Nephron (organoid): ENCODE data around the gene CDC42BPG.

ENCODE experiments used
- H3K27ac Mint-ChIP-seq, 3 experiments: 2 replicates each; pipeline ENCODE4 v1.8.0; 2020; ENCODE audit warnings: mixed read lengths in 3 of 3, mild to moderate bottlenecking in 2 of 3, moderate library complexity in 1 of 3
- H3K27me3 Mint-ChIP-seq: 2 replicates; pipeline ENCODE4 v1.8.0; 2021; ENCODE audit warnings: low read depth, mild to moderate bottlenecking, moderate library complexity, mixed read lengths
- H3K36me3 Mint-ChIP-seq: 2 replicates; pipeline ENCODE4 v1.8.0; 2020; ENCODE audit warnings: low read depth, mixed read lengths
- H3K4me1 Mint-ChIP-seq: 2 replicates; pipeline ENCODE4 v1.8.0; 2020; ENCODE audit warnings: mixed read lengths
- H3K4me3 Mint-ChIP-seq, 3 experiments: 2 replicates each; pipeline ENCODE4 v1.8.0; 2020; ENCODE audit warnings: mild to moderate bottlenecking in 3 of 3, mixed read lengths in 3 of 3, moderate library complexity in 2 of 3
- H3K9me3 Mint-ChIP-seq: 2 replicates; pipeline ENCODE4 v1.8.0; 2020; ENCODE audit warnings: mixed read lengths
- TF ChIP-seq, protein P1 (sequence below), 3 experiments: fragments of 200-600 bp; sonication (generic); IDR thresholded peaks; one replicate each; pipeline ENCODE4 v1.5.0; 2021; ENCODE audit warnings: antibody characterized with exemption in 3 of 3; ENCODE audit not compliant: unreplicated experiment in 3 of 3

CDC42BPG gene

GRCh38 chr11:64803846-64804345 is 40.6 kb downstream of the CDC42BPG start:
- H3K27ac Mint-ChIP-seq: peak overlapping the region; percentile 70 to 87 (median 79)
- no peaks in the 10 kb centered on the region for H3K9me3 Mint-ChIP-seq
- H3K36me3 Mint-ChIP-seq: peaks cover 23% of the 10 kb centered on the region
- TF ChIP-seq, protein P1, sequence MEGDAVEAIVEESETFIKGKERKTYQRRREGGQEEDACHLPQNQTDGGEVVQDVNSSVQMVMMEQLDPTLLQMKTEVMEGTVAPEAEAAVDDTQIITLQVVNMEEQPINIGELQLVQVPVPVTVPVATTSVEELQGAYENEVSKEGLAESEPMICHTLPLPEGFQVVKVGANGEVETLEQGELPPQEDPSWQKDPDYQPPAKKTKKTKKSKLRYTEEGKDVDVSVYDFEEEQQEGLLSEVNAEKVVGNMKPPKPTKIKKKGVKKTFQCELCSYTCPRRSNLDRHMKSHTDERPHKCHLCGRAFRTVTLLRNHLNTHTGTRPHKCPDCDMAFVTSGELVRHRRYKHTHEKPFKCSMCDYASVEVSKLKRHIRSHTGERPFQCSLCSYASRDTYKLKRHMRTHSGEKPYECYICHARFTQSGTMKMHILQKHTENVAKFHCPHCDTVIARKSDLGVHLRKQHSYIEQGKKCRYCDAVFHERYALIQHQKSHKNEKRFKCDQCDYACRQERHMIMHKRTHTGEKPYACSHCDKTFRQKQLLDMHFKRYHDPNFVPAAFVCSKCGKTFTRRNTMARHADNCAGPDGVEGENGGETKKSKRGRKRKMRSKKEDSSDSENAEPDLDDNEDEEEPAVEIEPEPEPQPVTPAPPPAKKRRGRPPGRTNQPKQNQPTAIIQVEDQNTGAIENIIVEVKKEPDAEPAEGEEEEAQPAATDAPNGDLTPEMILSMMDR (IDR thresholded peaks at IDR 0.05; ENCODE audit: unreplicated experiment in 3 of 3): no peak
- peak overlapping the region; percentile 79 to 86 (median 84) for H3K4me3 Mint-ChIP-seq
- peaks cover 18% of the 10 kb centered on the region for H3K4me1 Mint-ChIP-seq
- no peaks in the 10 kb centered on the region for H3K27me3 Mint-ChIP-seq

GRCh38 chr11:64803158-64803845 is 41.2 kb downstream of the CDC42BPG start, which contains the start of gene MAP4K2:
Gene MAP4K2 (minus strand): TSS chr11:64803214. CDS start chr11:64803149, 65 bp downstream.
- Mint-ChIP-seq H3K9me3 (no peaks in the 10 kb centered on the region), H3K4me3 (peak within 1 kb of the TSS; percentile 79 to 86 (median 84)), H3K27me3 (no peaks in the 10 kb centered on the region), H3K4me1 (peaks cover 17% of the 10 kb centered on the region), H3K36me3 (peaks cover 26% of the 10 kb centered on the region), H3K27ac (peak within 1 kb of the TSS; percentile 70 to 87 (median 79))
- TF ChIP-seq, protein P1 (IDR thresholded peaks at IDR 0.05; ENCODE audit: unreplicated experiment in 3 of 3): peak in 2 of 3 experiments; percentile 14 to 31

GRCh38 chr11:64802370-64803157 is 41.9 kb downstream of the CDC42BPG start:
- H3K36me3 Mint-ChIP-seq: peaks cover 23% of the 10 kb centered on the region
- no peaks in the 10 kb centered on the region for H3K27me3 Mint-ChIP-seq
- H3K27ac Mint-ChIP-seq: no peak overlapping the region
- H3K4me1 Mint-ChIP-seq: peaks cover 15% of the 10 kb centered on the region
- H3K9me3 Mint-ChIP-seq: no peaks in the 10 kb centered on the region
- peak overlapping the region; percentile 74 to 80 (median 80) for H3K4me3 Mint-ChIP-seq
- TF ChIP-seq, protein P1 (IDR thresholded peaks at IDR 0.05; ENCODE audit: unreplicated experiment in 3 of 3): no peak

GRCh38 chr11:64801561-64802369 is 42.7 kb downstream of the CDC42BPG start:
- H3K27ac Mint-ChIP-seq: peak overlapping the region in 1 of 3 experiments; percentile 48
- H3K4me3 Mint-ChIP-seq: peak overlapping the region; percentile 74 to 80 (median 80)
- peaks cover 15% of the 10 kb centered on the region for H3K4me1 Mint-ChIP-seq
- TF ChIP-seq, protein P1 (IDR thresholded peaks at IDR 0.05; ENCODE audit: unreplicated experiment in 3 of 3): no peak
- H3K27me3 Mint-ChIP-seq: no peaks in the 10 kb centered on the region
- H3K9me3 Mint-ChIP-seq: no peaks in the 10 kb centered on the region
- peaks cover 20% of the 10 kb centered on the region for H3K36me3 Mint-ChIP-seq

GRCh38 chr11:64801158-64801464 is 43.3 kb downstream of the CDC42BPG start:
- Mint-ChIP-seq H3K36me3 (peaks cover 16% of the 10 kb centered on the region), H3K27me3 (no peaks in the 10 kb centered on the region), H3K4me3 (peak overlapping the region; percentile 62 to 80 (median 74)), H3K27ac (no peak overlapping the region), H3K4me1 (peaks cover 15% of the 10 kb centered on the region), H3K9me3 (no peaks in the 10 kb centered on the region)
- TF ChIP-seq, protein P1 (IDR thresholded peaks at IDR 0.05; ENCODE audit: unreplicated experiment in 3 of 3): no peak
